ENCODE results near the gene NCAPG.
"Not testable (repeated sequence)": the region's sequence is repeated elsewhere in the genome, so short reads cannot be mapped to it uniquely, and the experiment has no call there.

Gene NCAPG

DNA sequence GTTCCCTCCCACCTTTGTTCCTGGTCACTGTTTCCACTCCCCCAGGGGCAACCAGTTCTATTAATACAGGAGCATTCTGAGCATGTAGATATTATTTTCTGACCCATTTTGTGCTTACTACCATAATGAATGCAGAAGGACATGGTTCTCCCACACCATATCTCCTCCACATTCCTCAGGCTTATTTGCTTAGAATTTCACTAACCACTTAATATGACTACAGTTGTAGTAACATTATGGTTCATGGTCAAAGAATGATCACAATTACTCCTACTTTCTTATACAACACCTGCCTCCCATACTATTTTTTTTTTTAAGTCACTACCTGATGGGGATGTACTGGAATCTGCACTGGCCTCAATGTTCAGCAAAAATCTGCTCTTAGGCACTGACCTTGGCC lies 21.8 kb upstream of the NCAPG start:
- no peak for DNase-seq (ENCODE audit: low spot score)

DNA sequence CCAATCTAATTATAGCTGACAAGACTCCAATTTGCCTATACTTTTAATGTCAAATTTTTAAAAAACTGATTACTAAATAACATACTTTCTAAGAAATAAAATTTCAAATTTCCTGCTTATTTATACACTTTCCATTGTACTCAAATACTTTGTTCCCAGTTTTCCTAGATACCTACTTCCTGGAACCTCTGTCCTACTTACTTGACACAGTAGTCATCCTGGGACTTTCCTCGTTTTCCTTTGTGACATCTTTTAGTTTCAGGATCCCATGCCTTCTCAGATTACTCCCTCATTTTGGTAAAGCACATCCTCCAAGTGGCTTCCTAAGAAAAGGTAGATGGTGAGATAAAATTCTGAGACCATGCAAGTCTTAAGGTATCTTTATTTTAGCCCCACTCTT lies 16.0 kb upstream of the NCAPG start:
- no peak for DNase-seq (ENCODE audit: low spot score)

DNA sequence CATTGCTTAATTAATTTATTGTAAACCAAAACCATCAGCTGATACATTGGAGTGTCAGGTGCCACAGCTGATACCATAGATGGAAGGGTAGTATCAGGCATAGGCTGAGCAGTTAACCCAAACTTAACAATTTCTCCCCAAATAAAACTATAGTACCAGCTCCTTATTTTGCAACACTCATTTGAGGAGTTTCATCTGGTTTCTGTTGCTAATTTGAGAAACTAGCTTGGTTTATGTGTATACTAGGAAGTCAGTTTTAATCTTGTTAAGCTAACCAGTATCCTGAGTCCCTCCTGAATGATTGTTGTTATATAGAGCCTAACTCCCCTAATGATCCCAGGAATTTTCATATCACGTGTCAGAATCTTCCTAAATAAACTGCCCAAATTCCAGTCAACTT lies 13.0 kb upstream of the NCAPG start:
- no peak for DNase-seq (ENCODE audit: low spot score)

DNA sequence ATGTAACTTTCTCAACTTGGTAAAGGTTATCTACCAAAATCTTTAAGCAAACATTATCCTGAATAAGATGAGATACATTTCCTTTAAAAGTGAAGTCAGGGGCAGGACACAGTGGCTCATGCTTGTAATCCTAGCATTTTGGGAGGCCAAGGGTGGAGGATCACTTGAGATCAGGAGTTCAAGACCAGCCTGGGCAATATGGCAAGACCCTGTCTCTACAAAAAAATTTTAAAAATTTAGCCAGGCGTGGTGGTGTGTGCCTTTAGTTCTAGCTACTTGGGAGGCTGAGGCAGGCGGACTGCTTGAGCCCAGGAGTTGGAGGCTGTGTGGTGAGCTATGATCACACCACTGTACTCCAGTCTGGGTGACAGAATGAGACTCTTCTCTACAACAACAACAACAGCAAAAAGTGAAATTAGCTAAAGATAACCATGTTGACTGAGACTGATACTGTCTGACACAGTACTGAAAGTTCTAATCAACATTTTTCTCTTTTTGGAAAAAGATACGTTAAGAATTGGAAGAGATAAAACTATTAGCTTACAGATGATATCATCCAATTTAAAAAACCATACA lies 5.1 kb upstream of the NCAPG start:
- DNase-seq (ENCODE audit: low spot score) = no peak

DNA sequence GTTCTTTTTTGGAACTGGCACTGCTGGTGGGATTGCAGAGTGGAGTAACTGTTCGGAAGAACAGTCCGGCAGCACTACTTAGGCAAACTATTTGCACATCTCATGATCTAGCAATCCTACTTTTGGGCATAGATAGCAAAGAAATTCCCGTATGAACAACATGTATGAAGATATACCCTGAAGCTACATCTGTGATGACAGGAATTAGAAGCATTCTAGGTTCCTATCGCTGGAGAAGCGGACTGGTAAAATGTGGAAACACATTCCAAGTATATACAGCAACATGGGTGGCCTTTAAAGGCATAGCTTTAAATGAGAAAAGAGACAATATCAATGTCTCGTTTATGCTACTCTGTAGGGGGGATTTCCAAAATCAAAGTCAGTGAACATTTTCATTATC lies 3.3 kb upstream of the NCAPG start:
- peak; percentile 7 for DNase-seq (ENCODE audit: low spot score)

DNA sequence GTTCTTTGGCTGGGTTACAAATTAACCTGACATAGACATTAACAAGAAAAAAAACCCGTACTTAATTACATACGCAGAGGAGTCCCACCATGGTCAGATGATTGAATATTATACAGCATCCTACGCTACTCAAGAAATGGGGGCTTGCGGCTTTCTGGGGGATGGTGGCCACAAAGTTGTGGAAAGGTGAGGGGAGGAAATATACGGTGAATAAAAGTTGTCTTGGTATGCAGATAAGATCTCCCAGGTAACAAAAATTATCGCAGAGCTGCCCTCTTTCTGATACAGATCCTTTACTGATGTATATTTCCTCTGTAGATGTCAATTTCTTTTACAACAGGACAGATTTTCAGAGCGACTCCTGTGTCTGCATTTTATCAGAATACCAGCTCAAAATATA lies 1.1 kb upstream of the NCAPG start:
- DNase-seq (ENCODE audit: low spot score) = no peak

DNA sequence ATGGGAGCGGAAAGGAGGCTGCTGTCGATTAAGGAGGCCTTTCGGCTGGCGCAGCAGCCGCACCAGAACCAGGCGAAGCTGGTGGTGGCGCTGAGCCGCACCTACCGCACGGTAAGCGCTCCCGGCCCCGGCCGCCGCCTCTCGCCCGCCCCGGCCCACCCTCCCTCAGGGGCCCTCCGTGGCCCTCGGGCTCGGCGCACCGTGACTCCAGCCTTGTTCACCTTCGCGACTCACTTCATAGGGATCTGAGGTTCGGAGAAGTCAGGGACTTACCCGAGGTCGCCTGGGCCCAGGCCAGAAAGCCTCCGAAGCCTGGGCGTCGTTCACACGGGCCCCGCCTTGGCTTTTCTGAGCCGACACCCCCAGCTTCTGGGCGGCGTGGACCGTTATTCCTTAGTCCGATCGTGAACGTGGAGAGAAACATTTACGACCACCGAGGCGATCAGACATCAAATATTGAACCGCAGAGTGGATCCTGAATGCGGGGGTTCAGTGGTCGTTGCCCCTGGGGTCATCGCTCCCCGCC lies 362 bp downstream of the NCAPG start:
- DNase-seq (ENCODE audit: low spot score) = peak; percentile 2

DNA sequence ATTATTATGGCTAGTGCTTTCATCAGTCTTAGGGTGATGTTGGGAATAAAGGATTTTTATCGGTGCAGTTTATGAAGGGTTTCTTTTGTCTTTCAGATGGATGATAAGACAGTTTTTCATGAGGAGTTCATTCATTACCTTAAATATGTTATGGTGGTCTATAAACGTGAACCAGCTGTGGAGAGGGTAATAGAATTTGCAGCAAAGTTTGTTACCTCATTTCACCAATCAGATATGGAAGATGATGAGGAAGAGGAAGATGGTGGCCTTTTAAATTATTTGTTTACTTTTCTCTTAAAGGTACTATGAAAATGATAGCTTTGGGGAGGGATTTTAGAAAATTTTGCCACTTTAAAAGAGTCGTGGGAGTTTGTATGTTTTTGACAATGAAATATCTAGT lies 1.3 kb downstream of the NCAPG start:
- DNase-seq (ENCODE audit: low spot score) = no peak

DNA sequence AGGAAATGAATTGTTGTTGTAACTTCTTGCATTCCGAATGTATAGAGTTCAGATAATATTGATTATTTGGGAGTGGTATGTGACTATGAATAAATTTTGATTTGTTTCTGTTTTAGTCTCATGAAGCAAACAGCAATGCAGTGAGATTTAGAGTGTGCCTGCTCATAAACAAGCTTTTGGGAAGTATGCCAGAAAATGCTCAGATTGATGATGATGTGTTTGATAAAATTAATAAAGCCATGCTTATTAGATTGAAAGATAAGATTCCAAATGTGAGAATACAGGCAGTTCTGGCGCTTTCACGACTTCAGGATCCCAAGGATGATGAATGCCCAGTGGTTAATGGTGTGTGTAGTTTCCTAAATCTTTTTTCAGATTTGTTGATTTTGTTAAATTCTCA lies 2.0 kb downstream of the NCAPG start:
- no peak for DNase-seq (ENCODE audit: low spot score)

DNA sequence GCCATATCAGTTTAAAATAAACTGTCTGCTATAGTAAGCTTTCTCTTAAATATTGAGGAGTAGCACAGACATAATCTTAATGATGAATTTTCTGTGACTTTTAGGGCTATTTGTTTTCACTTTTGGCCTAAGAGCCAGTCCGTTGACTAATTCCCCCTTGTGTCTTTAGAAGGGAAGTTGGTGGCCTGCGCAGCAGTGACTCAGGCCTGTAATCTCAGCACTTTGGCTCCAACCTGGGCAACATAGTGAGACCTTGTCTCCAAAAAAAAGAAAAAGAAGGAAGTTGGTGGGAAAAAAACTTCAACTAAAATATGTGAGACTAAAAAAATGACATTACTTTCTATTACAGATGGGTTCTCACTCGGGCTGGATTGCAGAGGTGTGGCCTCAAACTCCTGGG lies 3.4 kb downstream of the NCAPG start:
- DNase-seq (ENCODE audit: low spot score) = no peak

DNA sequence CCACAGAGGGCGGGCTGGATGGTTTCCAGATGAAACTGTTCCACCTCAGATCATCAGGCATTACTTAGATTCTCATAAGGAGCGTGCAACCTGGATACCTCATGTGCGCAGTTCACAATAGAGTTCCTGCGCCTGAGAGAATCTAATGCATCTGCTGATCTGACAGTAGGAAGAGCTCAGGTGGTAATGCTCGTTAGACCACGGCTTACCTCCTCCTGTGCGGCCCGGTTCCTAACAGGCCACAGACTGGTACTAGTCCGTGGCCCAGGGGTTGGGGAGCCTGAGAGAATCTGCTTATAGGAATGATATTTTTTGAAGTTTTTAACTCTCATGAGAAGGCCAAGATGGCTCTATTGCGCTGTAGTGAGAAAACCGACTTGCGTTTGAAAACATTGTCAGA lies 5.4 kb downstream of the NCAPG start:
- DNase-seq (ENCODE audit: low spot score) = no peak

DNA sequence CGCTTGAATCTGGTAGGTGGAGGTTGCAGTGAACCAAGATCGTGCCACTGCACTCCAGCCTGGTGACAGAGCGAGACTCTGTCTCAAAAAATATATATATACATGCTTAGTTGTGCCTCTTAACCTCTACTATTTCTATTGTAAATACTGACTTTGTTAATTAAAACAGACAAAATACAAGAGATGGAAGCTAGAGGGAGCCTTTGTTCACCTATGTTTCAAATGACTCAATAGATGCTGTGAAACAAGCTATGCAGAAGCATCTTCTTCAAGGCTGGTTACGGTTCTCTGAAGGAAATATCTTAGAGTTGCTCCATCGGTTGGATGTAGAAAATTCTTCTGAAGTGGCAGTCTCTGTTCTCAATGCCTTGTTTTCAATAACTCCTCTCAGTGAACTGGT lies 6.2 kb downstream of the NCAPG start:
- peak; percentile 54 for DNase-seq (ENCODE audit: low spot score)

DNA sequence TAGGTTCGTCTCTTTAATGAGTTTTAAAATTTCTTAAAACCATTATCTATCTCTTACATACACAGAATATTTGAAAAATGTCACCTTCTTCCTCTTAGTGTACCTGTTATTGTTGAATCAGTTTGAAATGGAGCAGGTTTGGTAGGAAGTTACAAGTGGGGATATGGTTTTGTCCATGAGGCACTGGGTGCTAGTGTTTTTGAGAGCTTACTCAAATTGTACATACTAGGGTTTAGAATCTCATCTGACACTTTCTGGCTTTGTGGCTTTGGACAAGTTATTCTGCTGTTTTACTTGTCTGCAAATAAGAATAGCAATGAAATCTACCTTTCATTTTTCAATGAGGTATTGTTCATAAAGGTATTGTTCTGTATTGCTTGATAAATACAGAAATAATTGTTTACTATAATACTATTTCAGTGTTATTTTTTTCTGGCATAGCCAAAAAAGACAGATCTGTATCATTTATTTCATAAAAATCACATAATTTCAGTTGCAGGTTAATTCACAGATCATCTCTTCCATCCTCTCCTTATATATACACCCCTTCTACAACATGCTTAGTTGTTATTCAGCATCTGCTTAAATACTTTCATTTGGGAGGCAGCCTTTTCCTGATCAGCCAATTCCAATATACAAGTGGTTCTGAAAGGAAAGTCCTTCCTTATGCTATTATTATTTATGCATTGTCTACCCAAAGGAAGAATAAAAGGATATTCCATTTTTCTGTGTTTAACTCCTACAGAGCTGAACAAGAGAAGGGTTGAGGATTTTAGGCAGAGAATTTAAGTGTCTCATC lies 13.3 kb downstream of the NCAPG start:
- no peak for DNase-seq (ENCODE audit: low spot score)

DNA sequence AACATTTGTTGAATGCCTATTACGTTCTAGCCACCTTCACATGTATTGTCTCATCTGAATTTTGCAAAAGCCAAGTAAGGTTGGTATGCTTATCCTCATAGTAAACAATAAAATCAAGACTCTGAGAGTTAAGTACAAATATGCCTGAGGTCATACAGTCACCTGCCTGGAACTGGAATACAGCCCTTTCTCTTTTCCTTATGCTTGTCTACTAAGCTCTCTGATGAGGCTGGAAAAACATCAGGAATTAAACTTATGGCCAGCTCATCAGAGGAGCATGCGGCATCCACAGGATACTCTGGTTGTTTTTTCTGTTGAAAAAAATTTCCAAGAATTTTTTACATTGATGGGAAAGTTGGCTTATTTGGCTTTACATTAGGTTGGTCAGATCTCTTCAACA lies 35.5 kb downstream of the NCAPG start:
- DNase-seq (ENCODE audit: low spot score) = no peak

DNA sequence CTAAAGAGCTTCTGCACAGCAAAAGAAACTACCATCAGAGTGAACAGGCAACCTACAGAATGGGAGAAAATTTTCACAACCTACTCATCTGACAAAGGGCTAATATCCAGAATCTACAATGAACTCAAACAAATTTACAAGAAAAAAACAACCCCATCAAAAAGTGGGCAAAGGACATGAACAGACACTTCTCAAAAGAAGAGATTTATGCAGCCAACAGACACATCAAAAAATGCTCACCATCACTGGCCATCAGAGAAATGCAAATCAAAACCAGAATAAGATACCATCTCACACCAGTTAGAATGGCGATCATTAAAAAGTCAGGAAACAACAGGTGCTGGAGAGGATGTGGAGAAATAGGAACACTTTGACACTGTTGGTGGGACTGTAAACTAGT lies 39.5 kb downstream of the NCAPG start:
- DNase-seq (ENCODE audit: low spot score) = not testable (repeated sequence)

DNA sequence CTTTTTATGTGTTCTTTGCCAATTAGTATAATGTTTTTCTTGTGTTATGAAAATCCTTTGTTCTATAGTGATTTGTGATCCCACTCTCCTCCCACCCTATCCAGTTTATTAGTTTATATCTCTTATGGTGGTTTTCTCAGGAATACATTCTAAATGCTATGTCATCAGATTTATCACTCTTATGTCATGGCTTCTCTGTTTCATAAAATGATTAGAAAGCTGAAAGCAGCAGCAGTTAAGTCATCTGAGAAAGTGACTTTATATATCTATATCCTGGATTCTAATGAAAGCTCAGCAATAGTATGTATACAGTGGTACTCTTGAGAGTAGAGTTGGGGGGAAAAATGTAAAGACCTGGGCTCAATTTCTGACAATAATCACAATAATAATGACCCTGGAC lies 41.2 kb downstream of the NCAPG start:
- no peak for DNase-seq (ENCODE audit: low spot score)

DNA sequence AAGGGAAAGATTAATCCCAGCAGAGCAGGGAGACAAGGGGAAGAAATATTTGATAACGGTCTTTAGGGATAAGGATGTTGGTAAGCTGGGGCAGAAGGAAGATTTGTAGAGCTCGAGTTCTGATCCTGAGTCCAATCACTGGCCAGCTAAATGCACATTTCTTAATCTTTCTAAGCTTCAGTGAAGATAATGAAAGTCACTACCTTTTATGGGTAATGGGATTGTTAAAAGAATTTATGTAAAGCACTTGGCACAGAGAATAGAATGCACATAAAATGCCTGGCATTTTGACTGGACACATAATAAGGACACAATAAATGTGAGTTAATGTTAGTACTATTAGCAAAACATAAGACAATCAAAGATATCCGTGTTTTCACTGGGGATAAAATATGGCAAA lies 43.3 kb downstream of the NCAPG start:
- DNase-seq (ENCODE audit: low spot score) = no peak

DNA sequence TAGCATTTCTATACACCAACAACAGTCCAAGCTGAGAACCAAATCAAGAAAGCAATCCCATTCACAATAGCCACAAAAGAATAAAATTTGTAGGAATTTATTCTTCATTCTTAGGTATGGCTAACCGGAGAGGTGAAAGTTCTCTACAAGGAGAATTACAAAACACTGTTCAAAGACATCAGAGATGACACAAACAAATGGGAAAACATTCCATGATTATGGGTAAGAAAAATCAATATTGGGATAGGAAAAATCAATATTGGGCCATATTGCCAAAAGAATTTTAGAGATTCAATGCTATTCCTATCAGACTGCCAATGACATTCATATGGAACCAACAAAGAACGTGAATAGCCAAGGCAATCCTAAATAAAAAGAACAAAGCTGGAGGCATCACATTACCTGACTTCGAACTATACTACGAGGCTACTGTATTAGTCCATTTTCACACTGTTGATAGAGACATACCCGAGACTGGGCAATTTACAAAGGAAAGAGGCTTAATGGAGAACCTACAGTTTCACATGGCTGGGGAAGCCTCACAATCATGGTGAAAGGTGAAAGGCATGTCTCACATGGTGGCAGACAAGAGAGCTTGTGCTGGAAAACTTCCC lies 49.1 kb downstream of the NCAPG start:
- no peak for DNase-seq (ENCODE audit: low spot score)

DNA sequence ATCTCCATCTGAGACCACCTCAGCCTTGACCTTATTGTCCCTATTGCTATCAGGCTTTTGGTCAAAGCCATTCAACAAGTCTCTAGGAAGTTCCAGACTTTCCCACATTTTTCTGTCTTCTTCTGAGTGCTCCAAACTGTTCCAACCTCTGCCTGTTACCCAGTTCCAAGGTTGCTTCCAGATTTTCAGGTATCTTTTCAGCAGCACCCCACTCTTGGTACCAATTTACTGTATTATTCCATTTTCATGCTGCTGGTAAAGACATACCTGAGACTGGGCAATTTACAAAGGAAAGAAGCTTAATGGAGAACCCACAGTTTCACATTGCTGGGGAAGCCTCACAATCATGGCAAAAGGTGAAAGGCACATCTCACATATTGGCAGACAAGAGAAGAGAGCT lies 51.1 kb downstream of the NCAPG start:
- DNase-seq (ENCODE audit: low spot score) = not testable (repeated sequence)

DNA sequence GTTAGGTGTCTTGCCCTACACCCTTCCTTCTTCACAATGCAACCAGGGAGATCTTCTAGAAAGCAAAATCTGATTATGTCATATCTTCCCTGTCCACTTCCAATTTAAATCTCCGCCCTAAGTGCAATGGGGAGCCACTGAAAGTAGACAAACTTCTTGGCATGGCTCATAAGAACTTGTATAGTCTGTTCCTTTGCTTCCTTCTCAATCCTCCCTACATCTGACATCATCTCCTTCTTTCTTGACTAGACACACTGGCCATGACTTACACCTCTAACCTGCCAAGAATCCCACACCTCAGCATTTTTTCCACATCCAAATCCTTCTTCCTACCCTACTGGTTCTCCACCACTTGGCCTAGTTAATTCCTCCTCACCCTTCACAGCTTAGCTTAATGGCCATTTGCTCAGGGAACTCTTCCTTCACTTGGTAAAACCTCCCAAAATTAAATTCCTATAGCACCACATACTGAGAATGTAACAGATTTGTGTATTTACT lies 55.1 kb downstream of the NCAPG start:
- DNase-seq (ENCODE audit: low spot score) = no peak

DNA sequence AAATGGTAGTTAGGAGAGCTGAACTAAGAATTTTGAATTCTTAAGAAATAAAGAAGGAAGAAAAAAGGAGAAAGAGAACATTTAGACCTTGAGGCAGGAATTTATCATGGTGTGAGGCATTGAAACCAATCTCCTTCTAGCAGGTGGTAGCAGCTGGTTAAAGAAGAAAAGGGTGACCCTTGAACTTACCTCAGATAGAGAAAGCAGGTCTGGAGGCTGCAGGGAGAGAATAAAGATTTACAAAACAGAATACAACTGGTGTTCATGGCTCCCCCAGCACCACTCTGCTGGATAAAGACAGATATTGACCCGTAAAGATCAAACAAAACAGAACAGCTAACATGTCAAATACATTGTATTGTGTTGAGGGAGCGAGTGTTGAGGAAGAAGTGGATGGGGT lies 56.0 kb downstream of the NCAPG start:
- DNase-seq (ENCODE audit: low spot score) = no peak

DNA sequence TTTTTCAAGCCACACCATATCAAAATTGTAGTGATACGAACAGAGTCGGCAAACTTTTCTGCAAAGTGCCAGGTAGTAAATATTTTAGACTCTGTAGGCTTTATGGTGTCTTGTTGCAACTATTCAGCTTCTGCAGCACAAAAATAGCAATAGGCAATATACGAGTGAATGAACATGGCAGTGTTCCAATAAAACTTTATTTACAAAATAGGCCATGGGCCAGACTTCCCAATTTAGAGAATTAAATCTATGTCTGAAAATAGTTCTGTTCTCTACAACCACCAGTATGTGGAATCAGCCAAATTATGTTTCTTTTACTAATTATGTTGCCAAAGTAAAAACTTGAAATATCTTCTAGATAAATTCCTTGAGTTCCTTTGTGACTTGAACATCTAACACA lies 56.5 kb downstream of the NCAPG start:
- DNase-seq (ENCODE audit: low spot score) = no peak

DNA sequence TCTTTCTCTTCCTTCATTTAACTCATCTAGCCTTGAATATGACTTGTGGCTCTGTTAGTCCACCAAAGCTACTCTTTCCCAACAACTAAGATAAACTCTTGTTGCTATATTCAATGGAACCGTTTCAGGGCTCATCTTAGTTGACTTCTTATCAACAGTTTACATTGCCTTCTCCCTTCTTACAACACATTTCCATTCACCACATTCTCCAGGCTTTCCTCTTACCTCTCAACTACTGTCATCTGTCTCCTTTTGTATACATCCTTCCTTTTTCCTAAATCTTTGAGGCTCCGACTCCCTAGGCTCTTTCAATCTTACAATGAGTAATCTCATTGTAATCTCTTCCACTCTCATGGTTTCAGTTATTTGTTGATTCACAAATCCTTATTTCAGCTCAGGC lies 58.5 kb downstream of the NCAPG start:
- DNase-seq (ENCODE audit: low spot score) = no peak
